Activated naive CD8-positive, alpha-beta T cell treated with anti-CD3 and anti-CD28 coated beads, Interleukin-2, amount 10 ng/mL, durations not matched to agents 7 days and 5 days (primary cell): ENCODE data around the gene KCNH1. TPM values are rescaled to one million over a fixed set of nuclear protein-coding genes. Genes with fewer than 3 reads are reported as not detected.

Source experiments
- ATAC-seq: fragments of 150-1000 bp; cut with Tn5 transposase; one replicate; pipeline ENCODE4 v1.10.0; 2021; ENCODE audit warnings: low read depth, moderate library complexity
- POLR2A ChIA-PET: fragments of 350-600 bp; sonication (Branson Sonifier 250); formaldehyde crosslinking; loops from one replicate; lab custom pipeline; 2021; ENCODE audit warnings: antibody characterized with exemption; lab: Charles Lee
- DNase-seq: peaks from one replicate; pipeline ENCODE4 v3.0.0; 2021
- H3K27ac Mint-ChIP-seq: one replicate; pipeline ENCODE4 v1.8.0; 2022; ENCODE audit warnings: mild to moderate bottlenecking, mixed read lengths
- H3K27me3 Mint-ChIP-seq: one replicate; pipeline ENCODE4 v1.8.0; 2022; ENCODE audit warnings: mild to moderate bottlenecking, moderate library complexity, mixed read lengths
- H3K36me3 Mint-ChIP-seq: one replicate; pipeline ENCODE4 v1.8.0; 2021; ENCODE audit warnings: mild to moderate bottlenecking, mixed read lengths
- H3K4me1 Mint-ChIP-seq: one replicate; pipeline ENCODE4 v1.8.0; 2021; ENCODE audit warnings: mixed read lengths
- H3K4me3 Mint-ChIP-seq: one replicate; pipeline ENCODE4 v1.8.0; 2022; ENCODE audit warnings: mild to moderate bottlenecking, moderate library complexity, mixed read lengths
- H3K9me3 Mint-ChIP-seq: one replicate; pipeline ENCODE4 v1.8.0; 2021; ENCODE audit warnings: mixed read lengths
- total RNA-seq, 2 experiments: library from RNA; stranded (reverse); gene quantifications; one replicate each; pipeline ENCODE4 v1.2.3, GENCODE V29; 2021

KCNH1 gene
- total RNA-seq, 2 experiments from 2014 or later, result not detected

DNA sequence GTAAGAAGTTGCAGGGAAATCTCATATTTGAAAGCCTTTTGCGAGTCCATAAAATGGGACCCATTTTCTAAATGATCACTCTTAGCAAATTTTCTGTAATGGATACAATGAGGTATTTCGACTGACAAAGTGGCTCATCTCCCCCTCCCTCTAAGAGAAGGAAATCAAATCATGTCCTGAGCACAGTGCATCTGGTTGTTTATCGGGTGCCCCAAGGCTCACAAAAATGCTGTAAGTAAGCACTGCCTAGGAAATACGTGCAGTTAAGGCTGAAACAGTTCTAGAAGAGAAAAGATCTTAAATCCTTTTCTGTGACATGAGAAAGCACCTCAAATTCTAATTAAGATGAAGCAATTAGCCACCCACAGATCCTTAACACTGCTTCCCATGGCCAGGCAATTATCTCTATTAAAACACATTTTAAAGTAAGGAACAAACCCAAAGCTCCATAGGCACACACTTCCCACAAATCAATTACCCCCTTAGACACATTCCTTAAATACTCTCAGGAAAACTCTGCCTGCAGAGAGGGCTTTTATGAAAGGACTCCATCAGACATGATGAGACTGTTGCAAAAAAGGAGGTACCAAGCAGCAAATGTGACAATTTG lies 216.3 kb downstream of the KCNH1 start:
- no peak overlapping the region for H3K27ac Mint-ChIP-seq
- DNase-seq (no peak), ATAC-seq (no peak)
- H3K36me3 Mint-ChIP-seq, result no peaks in the 10 kb centered on the region
- no peaks in the 10 kb centered on the region for H3K4me1 Mint-ChIP-seq
- H3K9me3 Mint-ChIP-seq, result no peaks in the 10 kb centered on the region
- POLR2A ChIA-PET, result no interaction called here
- peaks cover 8% of the 10 kb centered on the region for H3K27me3 Mint-ChIP-seq
- H3K4me3 Mint-ChIP-seq, result no peak overlapping the region

DNA sequence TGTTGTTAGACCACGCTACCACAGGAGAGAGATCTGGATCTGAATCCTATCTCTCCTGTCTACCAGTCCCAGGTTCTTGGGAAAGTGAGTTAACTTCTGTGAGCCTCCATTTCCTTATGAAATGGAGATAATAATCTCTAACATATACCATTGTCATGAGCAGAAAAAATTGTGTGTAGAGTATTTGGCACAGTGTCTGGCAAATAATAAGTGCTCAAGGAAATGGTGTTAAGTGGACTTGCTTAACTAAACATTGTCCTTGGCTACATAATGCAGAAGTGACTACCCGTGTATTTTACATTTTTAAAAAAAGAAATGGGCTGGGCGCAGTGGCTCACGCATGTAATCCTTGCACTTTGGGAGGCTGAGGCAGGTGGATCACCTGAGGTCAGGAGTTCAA lies 217.4 kb downstream of the KCNH1 start:
- ATAC-seq (no peak), DNase-seq (no peak)
- no peak overlapping the region for H3K4me3 Mint-ChIP-seq
- H3K27me3 Mint-ChIP-seq, result peaks cover 10% of the 10 kb centered on the region
- H3K27ac Mint-ChIP-seq, result no peak overlapping the region
- POLR2A ChIA-PET, result no interaction called here
- H3K4me1 Mint-ChIP-seq, result no peaks in the 10 kb centered on the region
- H3K9me3 Mint-ChIP-seq, result no peaks in the 10 kb centered on the region
- no peaks in the 10 kb centered on the region for H3K36me3 Mint-ChIP-seq

DNA sequence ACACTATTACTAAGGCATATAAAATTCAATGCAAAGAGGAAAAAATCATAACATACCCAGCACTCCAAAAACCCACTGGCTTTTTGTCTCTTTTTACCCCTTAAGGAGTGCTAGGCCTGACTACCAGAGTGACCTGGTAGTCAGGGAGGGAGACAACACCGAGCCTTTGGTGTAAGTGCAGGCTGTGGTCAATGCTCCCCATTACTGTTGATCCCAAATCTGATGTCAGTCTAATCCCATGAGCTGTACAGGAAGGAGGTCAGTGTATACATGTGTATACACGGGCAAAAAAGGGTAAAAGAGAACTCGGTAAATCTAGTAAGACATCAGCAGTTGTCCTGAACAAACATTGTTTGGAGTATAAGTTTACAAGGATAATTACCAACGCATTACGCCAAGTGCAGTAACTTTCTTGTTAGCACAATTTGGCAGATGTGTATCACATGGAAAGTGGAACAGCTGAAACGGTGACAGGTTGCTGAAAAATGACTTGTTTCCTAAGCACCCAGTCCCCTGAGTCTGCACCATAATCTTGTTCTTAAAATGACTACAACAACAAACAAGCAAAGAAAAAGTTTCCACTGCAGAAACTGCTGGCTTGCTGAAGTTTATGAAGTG lies 217.9 kb downstream of the KCNH1 start:
- Mint-ChIP-seq H3K4me1 (no peaks in the 10 kb centered on the region), H3K4me3 (no peak overlapping the region), H3K36me3 (no peaks in the 10 kb centered on the region), H3K9me3 (no peaks in the 10 kb centered on the region), H3K27me3 (peaks cover 10% of the 10 kb centered on the region), H3K27ac (no peak overlapping the region)
- ATAC-seq, result no peak
- no peak for DNase-seq
- POLR2A ChIA-PET, result no interaction called here

DNA sequence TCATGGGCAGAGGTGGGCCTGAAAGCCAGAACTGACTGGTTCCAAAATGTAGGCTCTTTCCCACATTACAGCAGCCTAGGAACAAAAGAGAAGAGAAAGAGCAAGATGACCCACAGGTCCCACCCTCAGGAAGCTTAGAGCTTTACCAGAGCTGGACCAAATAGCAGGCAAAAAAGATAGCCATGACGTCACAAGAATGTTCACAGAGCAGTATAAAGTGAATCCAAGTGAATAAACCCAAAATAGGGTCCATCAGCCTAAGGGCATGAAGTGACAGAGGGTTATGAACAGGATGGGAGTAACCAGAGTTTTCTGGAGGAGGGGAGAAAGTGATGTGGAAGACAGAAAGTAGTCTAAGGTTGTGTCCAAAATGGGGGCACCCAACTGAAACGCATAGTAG lies 221.2 kb downstream of the KCNH1 start:
- Mint-ChIP-seq H3K27ac (no peak overlapping the region), H3K4me1 (no peaks in the 10 kb centered on the region), H3K9me3 (no peaks in the 10 kb centered on the region), H3K4me3 (no peak overlapping the region), H3K36me3 (no peaks in the 10 kb centered on the region), H3K27me3 (peaks cover 16% of the 10 kb centered on the region)
- ATAC-seq (no peak), DNase-seq (no peak)
- POLR2A ChIA-PET, result no interaction called here

DNA sequence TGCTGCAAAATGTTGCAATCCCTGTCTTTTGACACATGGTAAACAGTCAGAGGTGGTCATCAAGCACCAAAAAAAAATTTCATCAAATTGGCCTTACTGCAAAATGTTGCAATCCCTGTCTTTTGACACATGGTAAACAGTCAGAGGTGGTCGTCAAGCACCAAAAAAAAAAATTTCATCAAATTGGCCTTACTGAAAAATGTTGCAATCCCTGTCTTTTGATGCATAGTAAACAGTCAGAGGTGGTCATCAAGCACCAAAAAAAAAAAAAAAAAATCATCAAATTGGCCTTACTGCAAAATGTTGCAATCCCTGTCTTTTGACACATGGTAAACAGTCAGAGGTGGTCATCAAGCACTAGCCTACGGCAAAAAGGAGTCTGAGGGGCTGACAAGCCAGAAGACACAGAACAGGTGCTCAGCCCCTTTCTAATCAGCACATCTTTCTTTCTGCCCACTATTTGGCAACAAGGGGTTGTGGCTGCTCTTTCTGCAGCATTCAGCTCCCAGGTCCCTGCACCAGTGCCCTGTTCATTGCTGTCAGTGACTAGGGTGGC lies 223.8 kb downstream of the KCNH1 start:
- H3K4me3 Mint-ChIP-seq, result no peak overlapping the region
- H3K4me1 Mint-ChIP-seq, result no peaks in the 10 kb centered on the region
- POLR2A ChIA-PET, result no interaction called here
- H3K9me3 Mint-ChIP-seq, result no peaks in the 10 kb centered on the region
- H3K36me3 Mint-ChIP-seq, result no peaks in the 10 kb centered on the region
- ATAC-seq (no peak), DNase-seq (no peak)
- H3K27ac Mint-ChIP-seq, result no peak overlapping the region
- H3K27me3 Mint-ChIP-seq, result peaks cover 17% of the 10 kb centered on the region

DNA sequence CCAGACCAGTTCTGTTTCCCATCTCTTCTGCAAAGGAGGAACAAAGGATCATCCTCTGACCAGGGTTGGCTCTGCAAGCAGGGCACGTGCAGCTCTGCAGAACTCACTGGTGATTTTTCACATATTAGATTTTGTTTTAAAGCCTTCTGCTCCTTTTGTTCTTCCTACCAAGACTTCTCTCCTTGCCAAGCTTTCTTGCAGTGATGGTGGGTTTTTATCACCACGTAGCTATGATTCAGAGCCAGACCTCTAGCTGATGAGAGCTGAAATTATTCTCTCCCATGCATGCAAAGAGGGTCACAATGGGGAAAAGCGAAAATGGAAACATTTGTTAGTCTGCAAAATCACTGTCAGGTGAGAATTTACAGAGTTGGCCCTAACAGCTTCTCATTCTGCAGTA lies 225.2 kb downstream of the KCNH1 start:
- no peak for DNase-seq
- POLR2A ChIA-PET, result no interaction called here
- Mint-ChIP-seq H3K4me1 (no peaks in the 10 kb centered on the region), H3K36me3 (no peaks in the 10 kb centered on the region), H3K9me3 (no peaks in the 10 kb centered on the region), H3K27me3 (peaks cover 20% of the 10 kb centered on the region), H3K4me3 (no peak overlapping the region), H3K27ac (no peak overlapping the region)
- ATAC-seq, result no peak

DNA sequence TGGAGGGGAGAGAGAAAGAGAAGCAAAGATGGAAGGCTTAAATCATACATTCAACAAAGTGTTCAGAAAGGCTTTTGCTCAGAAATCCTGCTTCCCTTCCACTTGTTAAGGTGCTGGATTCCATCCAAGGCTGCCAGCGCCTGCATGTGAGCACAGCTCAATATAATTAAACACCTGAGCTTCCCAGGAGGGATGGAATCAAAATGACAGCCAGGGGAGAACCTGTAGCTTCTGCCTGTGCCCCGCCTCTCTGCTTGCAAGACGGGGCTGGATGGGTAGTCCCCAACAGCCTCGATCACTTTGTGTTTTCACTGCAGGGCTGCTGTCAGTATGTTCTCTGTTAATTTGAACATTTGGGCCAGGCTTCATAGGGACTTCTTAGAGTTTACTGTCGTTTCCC lies 225.7 kb downstream of the KCNH1 start:
- no peaks in the 10 kb centered on the region for H3K9me3 Mint-ChIP-seq
- DNase-seq (no peak), ATAC-seq (no peak)
- H3K4me1 Mint-ChIP-seq, result no peaks in the 10 kb centered on the region
- peaks cover 20% of the 10 kb centered on the region for H3K27me3 Mint-ChIP-seq
- no peaks in the 10 kb centered on the region for H3K36me3 Mint-ChIP-seq
- no peak overlapping the region for H3K27ac Mint-ChIP-seq
- H3K4me3 Mint-ChIP-seq, result no peak overlapping the region
- POLR2A ChIA-PET, result no interaction called here

DNA sequence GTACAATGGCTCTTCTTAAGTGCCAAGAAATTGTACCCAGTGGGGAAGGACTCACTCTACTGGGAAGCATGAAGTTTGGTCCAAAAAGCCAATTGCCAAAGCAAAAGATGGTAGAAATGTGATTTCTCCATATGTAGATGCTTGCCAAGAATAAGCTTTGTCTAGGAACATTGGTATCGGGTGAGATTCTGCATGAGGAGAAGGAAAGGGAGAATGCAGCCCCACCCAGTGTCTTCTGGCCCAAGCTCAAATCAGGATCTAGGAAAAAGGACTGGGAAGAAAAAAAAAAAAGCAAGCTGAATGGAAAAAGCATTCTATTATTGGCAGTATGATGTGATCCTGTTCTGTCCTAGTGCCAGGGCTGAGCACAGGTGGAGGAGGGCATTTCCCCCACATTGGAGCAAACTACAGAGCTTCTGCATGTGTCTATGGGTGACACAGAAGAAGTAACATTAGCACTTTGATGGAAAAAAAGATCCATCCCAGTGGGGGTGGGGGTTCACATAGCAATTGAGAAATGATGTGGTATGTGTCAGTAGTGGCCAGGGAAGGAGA lies 226.6 kb downstream of the KCNH1 start:
- Mint-ChIP-seq H3K36me3 (no peaks in the 10 kb centered on the region), H3K27me3 (peaks cover 25% of the 10 kb centered on the region), H3K4me1 (no peaks in the 10 kb centered on the region), H3K9me3 (no peaks in the 10 kb centered on the region), H3K27ac (no peak overlapping the region), H3K4me3 (no peak overlapping the region)
- ATAC-seq, result no peak
- DNase-seq, result no peak
- POLR2A ChIA-PET, result no interaction called here

DNA sequence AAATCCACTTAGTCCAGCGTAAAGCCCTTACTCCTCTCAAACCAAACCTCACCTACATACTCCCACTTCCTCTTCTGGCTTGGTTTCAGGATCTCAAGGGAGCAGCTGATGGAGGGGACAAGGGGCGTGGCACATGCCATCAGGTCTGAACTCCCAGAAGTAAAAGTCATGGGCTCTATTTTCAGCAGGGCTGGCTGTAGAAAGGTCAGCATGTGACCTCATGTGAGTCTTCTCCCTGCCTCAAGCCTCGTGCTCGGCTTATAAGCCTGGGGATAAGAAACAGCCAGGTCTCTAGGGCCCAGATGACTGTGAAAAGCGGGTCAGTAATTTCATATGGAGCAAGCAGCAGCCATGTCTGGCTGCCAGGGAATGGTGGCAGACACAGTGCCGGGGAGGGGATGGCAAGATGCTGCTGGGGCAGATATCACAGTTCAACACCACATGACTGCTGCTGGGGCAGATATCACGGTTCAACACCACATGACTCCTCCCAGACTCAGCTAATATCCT lies 227.9 kb downstream of the KCNH1 start:
- no peak overlapping the region for H3K4me3 Mint-ChIP-seq
- POLR2A ChIA-PET, result no interaction called here
- no peak overlapping the region for H3K27ac Mint-ChIP-seq
- H3K4me1 Mint-ChIP-seq, result no peaks in the 10 kb centered on the region
- no peak for DNase-seq
- peaks cover 25% of the 10 kb centered on the region for H3K27me3 Mint-ChIP-seq
- no peaks in the 10 kb centered on the region for H3K36me3 Mint-ChIP-seq
- ATAC-seq, result no peak
- no peaks in the 10 kb centered on the region for H3K9me3 Mint-ChIP-seq

DNA sequence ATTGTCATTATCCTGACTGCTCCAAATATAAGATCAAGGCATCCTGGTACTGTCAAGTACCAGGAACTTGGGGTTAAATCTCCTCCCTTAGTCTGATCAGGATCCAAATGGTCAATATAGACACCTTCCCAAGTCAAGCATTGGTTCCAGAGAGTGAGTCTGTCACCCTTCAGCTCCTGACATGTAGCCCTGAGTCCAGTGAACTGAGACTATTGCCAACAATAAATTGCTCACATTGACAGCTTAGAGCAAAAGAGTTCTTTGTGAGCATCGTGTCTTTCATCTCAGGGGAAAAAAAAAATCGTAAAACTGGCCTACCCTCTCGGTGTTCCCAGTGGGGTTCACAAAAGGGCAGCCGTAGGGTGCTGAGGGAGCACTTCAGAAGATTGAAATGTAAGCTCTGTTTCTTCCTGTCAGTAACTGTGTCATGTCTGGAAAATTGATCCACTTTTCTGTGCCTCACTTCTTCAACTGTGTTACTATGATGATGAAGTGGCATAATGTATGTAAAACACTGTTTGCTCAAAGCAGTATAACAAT lies 228.5 kb downstream of the KCNH1 start:
- no peak for DNase-seq
- H3K4me3 Mint-ChIP-seq, result no peak overlapping the region

DNA sequence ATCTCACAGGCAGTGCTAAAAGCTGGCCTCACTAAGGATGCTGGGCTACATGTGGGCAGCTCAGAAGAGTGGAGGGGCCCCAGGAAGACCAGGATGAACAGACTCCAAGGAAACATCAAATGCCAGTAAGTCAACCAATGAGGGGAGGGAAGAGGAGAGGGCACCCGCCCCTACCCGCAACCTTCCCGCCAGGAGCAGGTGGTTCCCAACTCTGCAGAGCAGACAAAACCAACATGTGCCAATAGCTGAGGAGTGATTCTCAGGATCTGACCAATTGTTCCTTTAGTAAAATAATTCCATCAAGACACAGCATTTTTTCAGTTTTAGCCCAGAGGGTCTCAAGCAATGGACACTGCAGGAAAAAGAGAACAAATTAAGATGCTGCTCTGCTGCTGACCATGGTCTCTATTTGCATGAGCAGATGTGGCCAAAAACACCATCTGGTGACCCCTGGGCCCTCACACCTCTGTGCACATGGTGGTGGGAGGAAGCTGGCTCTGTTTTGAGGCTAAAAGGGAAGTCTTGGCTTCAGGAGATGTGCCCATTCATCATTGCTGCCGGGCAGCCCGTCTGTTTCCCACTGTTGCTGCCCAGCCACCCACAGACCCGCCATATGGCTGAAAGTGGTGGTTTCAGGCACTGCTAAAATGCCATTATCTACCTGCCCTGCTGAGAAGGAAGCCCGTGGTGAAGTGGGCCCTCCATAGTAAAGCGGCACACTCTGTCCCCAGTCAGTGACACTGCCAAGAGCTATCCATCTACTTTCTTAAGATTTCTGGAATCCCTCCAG lies 231.8 kb downstream of the KCNH1 start:
- Mint-ChIP-seq H3K9me3 (no peaks in the 10 kb centered on the region), H3K4me1 (no peaks in the 10 kb centered on the region), H3K27me3 (peaks cover 19% of the 10 kb centered on the region), H3K36me3 (no peaks in the 10 kb centered on the region), H3K4me3 (no peak overlapping the region), H3K27ac (no peak overlapping the region)
- DNase-seq, result no peak
- POLR2A ChIA-PET, result no interaction called here
- ATAC-seq, result no peak

More for the DNA sequence above, 228.5 kb downstream of the KCNH1 start:
- Mint-ChIP-seq H3K27ac (no peak overlapping the region), H3K4me1 (no peaks in the 10 kb centered on the region), H3K27me3 (peaks cover 25% of the 10 kb centered on the region), H3K36me3 (no peaks in the 10 kb centered on the region), H3K9me3 (no peaks in the 10 kb centered on the region)
- ATAC-seq, result no peak
- POLR2A ChIA-PET, result interaction anchor here (0.6 kb wide), 1 partner anchor 18 kb away, joined by 3 read pairs; no protein-coding TSS in a partner anchor

DNA sequence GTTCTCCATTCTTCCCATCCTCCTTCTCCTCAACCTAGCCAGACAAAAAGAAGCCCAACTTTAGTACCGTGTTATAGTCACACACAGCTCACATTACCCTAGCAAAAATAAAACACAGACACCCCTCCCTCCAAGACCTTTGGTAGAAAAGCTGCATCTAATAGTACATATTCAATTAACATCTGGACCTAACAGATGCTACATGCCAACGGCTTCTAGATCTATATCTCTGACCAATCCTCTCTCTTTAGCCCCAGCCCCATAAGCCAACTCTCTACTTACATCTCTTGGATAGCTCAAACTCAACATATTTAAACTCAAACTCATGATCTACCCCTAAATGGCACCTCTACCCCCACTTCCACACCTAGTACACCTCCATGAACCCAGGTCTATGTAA lies 233.1 kb downstream of the KCNH1 start:
- DNase-seq (no peak), ATAC-seq (no peak)
- POLR2A ChIA-PET, result no interaction called here
- Mint-ChIP-seq H3K4me3 (no peak overlapping the region), H3K27me3 (peaks cover 17% of the 10 kb centered on the region), H3K9me3 (no peaks in the 10 kb centered on the region), H3K36me3 (no peaks in the 10 kb centered on the region), H3K4me1 (no peaks in the 10 kb centered on the region), H3K27ac (no peak overlapping the region)

DNA sequence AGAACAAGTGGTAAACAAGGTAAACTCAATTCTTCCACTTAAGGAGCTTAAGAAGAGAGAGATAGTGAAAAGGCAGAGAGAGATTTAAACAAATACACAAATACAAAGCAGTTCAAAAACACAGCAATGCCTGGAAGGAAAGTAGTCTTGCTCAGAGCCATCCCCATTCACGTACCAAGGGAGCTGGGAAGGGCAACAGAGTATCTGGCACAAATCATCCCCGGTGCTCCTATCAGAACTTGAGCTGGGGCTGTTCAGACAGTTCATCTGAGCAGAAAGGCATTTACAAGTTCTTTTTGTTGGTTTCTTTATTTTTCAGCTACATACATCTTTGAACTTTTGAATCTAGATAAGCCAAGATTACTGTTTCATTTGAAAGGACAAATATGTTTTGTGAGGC lies 233.9 kb downstream of the KCNH1 start:
- ATAC-seq (no peak), DNase-seq (no peak)
- POLR2A ChIA-PET, result no interaction called here
- no peak overlapping the region for H3K4me3 Mint-ChIP-seq
- no peaks in the 10 kb centered on the region for H3K36me3 Mint-ChIP-seq
- peaks cover 17% of the 10 kb centered on the region for H3K27me3 Mint-ChIP-seq
- H3K27ac Mint-ChIP-seq, result no peak overlapping the region
- no peaks in the 10 kb centered on the region for H3K4me1 Mint-ChIP-seq
- peaks cover 3% of the 10 kb centered on the region for H3K9me3 Mint-ChIP-seq
